Heart right ventricle (tissue), 16 donors: ENCODE data around the gene OR1I1. TPM values are rescaled to one million over a fixed set of nuclear protein-coding genes. Genes with fewer than 3 reads are reported as not detected.
A peak's percentile ranks its signal among the peaks of the same experiment; 100 is the strongest.

ENCODE experiments used
- ATAC-seq, 8 donors: fragments of 200-7000 bp; cut with Tn5 transposase; one replicate each; pipeline ENCODE4 v1.9.1; 2020; ENCODE audit warnings: mild to moderate bottlenecking in 8 of 8, moderate library complexity in 8 of 8, moderate number of reproducible peaks in 1 of 8
- DNase-seq, 2 donors: peaks; one replicate each; pipeline ENCODE4 v3.0.0-alpha.2; 2020
- H3K27ac ChIP-seq, 10 donors: fragments of 200-600 bp; sonication (generic) in 2 of 10; one replicate each; pipeline versions ENCODE4 v1.5.0 to v1.8.0; 2020 to 2022; ENCODE audit warnings: mild to moderate bottlenecking in 3 of 10
- H3K27me3 ChIP-seq, 7 donors: fragments of 200-600 bp; one replicate each; pipeline ENCODE4 v1.8.0; 2021 to 2022; ENCODE audit warnings: mild to moderate bottlenecking in 2 of 7
- H3K36me3 ChIP-seq, 9 donors: fragments of 200-600 bp; sonication (generic) in 1 of 9; one replicate each; pipeline versions ENCODE4 v1.5.0 to v1.8.0; 2020 to 2022; ENCODE audit warnings: mild to moderate bottlenecking in 2 of 9
- H3K4me1 ChIP-seq, 9 donors: fragments of 200-600 bp; sonication (generic) in 1 of 9; one replicate each; pipeline versions ENCODE4 v1.5.0 to v1.8.0; 2020 to 2022; ENCODE audit warnings: mild to moderate bottlenecking in 4 of 9
- H3K4me3 ChIP-seq, 10 donors: fragments of 200-600 bp; sonication (generic) in 2 of 10; one replicate each; pipeline versions ENCODE4 v1.5.0 to v1.8.0; 2020 to 2022; ENCODE audit warnings: mild to moderate bottlenecking in 7 of 10, moderate library complexity in 2 of 10
- H3K9me3 ChIP-seq, 11 donors: fragments of 200-600 bp in 10 of 11; sonication (generic) in 2 of 11; one replicate each; pipeline versions ENCODE4 v1.5.0 to v1.8.0; 2013 to 2022; ENCODE audit warnings: mild to moderate bottlenecking in 2 of 11, control low read depth in 1 of 11, moderate library complexity in 1 of 11
- whole genome bisulfite sequencing, 2 donors: extraction: QIAGEN DNeasy Blood & Tissue Kit; methylation state at CpG; one replicate each; pipeline ENCODE4 v1.1.7; 2013; ENCODE audit warnings: inconsistent platforms in 1 of 2; 5-methylcytosine and 5-hydroxymethylcytosine counted together
- intact Hi-C, 10 donors: fragments of 100-400 bp; cut with DNase I; formaldehyde crosslinking; loops; one replicate each; pipeline versions ENCODE4 v1.11.1 to v1.14.2; 2022
- polyA plus RNA-seq, 2 donors: library from polyadenylated mRNA; stranded (reverse); fragments of 200-250 nt; gene quantifications; one replicate each; pipeline ENCODE4 v1.2.3, GENCODE V29; 2013
- total RNA-seq, 10 donors: library from RNA; stranded (reverse); fragmentation: NEBNext Ultra II Directional in 3 of 10; extraction: Animal tissue kit (Norgen Biotek cat#: 25700) in 3 of 10; gene quantifications; one replicate each; pipeline versions ENCODE4 v1.2.1 to v1.2.4, GENCODE V29; 2021 to 2023
- TF ChIP-seq, protein P1 (sequence below), 9 donors: fragments of 200-600 bp; sonication (generic) in 2 of 9; IDR thresholded peaks; one replicate each; pipeline versions ENCODE4 v1.5.0 to v1.8.0; 2021 to 2022; ENCODE audit warnings: antibody characterized with exemption in 9 of 9, mild to moderate bottlenecking in 5 of 9, moderate library complexity in 1 of 9
- donor health status: Arrhythmogenic right ventricular cardiomyopathy.
- donor health status: ischemic (EF 13 %, LVEDD 7.1; RV severe dilation, severe dysfunction).
- donor health status: healthy with polysubstance abuse.
- donor health status: DM: no; HTN: yes; CAD: no.
- donor health status: DM: no; HTN: no; CAD: no.
- donor health status: ischemic (EF 25% LVEDD 6.9; RV normal size, moderate dysfunction).
- donor health status: ischemic (EF 25% LVEDD 5.7; RV mildly dilated, moderate dysfunction).
- donor health status: healthy.
- donor health status: DM: yes; HTN: yes; CAD: no.
- donor health status: Ischemic cardiomyopathy.
- donor health status: ischemic (EF 35%, LVEDD 5.7; RV mildly dilated, moderate dysfunction).
- donor health status: nonischemic (EF 11% LVEDD 7.7; RV severe dilation, severe dysfunction).
- donor health status: DM: yes; HTN: yes; CAD: no.
- donor health status: PGD.
- donor health status: ischemic (EF 29% LVEDD 5.4; RV normal size, mild dysfunction).
- donor health status: nonischemic (EF 23%, LVEDD 6.1; RV moderate dilation, normal function).

Gene OR1I1
- total and polyA plus RNA-seq, 12 donors, result not detected

DNA sequence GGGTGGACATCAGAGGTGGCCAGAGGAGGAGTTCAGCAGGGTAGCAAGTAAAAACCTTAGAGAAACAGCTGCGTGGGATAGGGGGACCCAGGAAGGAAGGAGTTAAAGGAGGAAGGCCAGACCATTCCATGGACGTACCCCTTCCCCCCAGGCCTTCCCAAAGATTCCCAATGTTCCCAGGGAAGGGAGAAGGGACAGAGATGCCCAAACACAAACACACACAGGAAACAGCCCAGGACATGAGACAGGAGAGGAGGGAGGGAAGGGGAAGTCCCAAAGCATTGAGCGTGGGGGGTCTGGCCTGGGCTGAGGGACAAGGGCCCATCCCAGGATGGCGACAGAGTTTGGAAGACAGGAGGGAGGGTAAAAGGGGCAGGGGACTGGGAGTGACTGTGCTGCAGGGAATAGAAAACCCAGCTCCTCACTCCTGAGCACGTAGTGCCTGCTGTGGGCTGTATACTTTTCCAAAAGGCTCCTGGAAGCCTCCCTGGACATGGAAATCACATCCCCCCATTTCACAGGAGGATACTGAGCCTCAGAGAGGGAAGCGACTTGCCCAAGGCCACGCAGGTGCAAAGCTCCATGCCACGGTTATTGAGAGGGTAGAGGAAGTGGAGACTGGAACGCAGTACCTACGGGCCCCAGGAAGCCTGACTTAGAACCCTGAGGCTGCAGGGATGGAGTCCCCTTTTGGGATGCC, 26.3 kb downstream of the OR1I1 start:
- Histone ChIP-seq H3K27ac (peak overlapping the region; percentile 91 to 98 (median 97)), H3K9me3 (peaks cover 0 to 19% (median 12%) of the 10 kb centered on the region in 11 donors), H3K27me3 (peaks cover 0 to 20% (median 0%) of the 10 kb centered on the region in 7 donors), H3K36me3 (peaks cover 0 to 46% (median 35%) of the 10 kb centered on the region in 9 donors), H3K4me3 (peak overlapping the region; percentile 74 to 96 (median 90)), H3K4me1 (peaks cover 0 to 21% (median 15%) of the 10 kb centered on the region in 9 donors)
- 32 to 36% methylated on average over 10 of the region's 10 CpGs for WGBS, 2 donors
- TF ChIP-seq, protein P1, sequence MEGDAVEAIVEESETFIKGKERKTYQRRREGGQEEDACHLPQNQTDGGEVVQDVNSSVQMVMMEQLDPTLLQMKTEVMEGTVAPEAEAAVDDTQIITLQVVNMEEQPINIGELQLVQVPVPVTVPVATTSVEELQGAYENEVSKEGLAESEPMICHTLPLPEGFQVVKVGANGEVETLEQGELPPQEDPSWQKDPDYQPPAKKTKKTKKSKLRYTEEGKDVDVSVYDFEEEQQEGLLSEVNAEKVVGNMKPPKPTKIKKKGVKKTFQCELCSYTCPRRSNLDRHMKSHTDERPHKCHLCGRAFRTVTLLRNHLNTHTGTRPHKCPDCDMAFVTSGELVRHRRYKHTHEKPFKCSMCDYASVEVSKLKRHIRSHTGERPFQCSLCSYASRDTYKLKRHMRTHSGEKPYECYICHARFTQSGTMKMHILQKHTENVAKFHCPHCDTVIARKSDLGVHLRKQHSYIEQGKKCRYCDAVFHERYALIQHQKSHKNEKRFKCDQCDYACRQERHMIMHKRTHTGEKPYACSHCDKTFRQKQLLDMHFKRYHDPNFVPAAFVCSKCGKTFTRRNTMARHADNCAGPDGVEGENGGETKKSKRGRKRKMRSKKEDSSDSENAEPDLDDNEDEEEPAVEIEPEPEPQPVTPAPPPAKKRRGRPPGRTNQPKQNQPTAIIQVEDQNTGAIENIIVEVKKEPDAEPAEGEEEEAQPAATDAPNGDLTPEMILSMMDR (IDR thresholded peaks at IDR 0.05), result no peak
- intact Hi-C loops, result loop anchor here in 3 of 10 donors (10.0 kb wide), 3 partner anchors 137 to 347 kb away; no protein-coding TSS in a partner anchor
- no peak for DNase-seq
- ATAC-seq, result peak; percentile 11 to 62 (median 44)

GRCh38 chr19:15108845-15109767, 27.1 kb downstream of the OR1I1 start:
- H3K4me1 ChIP-seq, result peaks cover 0 to 26% (median 17%) of the 10 kb centered on the region in 9 donors
- ATAC-seq (no peak), DNase-seq (no peak)
- intact Hi-C loops, result loop anchor here in 3 of 10 donors (10.0 kb wide), 3 partner anchors 136 to 346 kb away; no protein-coding TSS in a partner anchor
- peak overlapping the region in 9 of 10 donors; percentile 91 to 98 (median 97) for H3K27ac ChIP-seq
- TF ChIP-seq, protein P1 (IDR thresholded peaks at IDR 0.05), result no peak
- peaks cover 0 to 11% (median 5%) of the 10 kb centered on the region in 11 donors for H3K9me3 ChIP-seq
- H3K36me3 ChIP-seq, result peaks cover 0 to 54% (median 40%) of the 10 kb centered on the region in 9 donors
- H3K4me3 ChIP-seq, result peak overlapping the region in 7 of 10 donors; percentile 74 to 96 (median 93)
- 86 to 89% methylated on average over 21 of the region's 21 CpGs for whole genome bisulfite sequencing, 2 donors
- H3K27me3 ChIP-seq, result peaks cover 0 to 20% (median 0%) of the 10 kb centered on the region in 7 donors

DNA sequence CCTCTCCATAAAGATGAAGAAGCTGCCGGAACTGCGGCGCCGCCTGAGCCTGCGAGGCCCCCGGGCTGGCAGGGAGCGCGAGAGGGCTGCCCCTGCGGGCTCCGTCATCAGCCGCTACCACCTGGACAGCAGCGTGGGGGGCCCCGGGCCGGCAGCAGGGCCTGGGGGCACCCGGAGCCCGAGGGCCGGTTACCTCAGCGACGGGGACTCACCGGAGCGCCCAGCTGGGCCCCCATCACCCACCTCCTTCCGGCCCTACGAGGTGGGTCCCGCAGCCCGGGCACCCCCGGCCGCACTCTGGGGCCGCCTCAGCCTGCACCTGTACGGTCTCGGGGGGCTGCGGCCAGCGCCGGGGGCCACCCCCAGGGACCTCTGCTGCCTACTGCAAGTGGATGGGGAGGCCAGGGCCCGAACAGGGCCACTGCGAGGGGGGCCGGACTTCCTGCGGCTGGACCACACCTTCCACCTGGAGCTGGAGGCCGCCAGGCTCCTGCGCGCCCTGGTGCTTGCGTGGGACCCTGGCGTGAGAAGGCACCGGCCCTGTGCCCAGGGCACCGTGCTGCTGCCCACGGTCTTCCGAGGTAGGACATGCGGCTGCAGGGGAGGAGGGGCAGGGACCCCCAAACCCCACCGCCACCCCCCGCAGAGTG, 27.9 kb downstream of the OR1I1 start:
- H3K36me3 ChIP-seq, result peaks cover 0 to 62% (median 42%) of the 10 kb centered on the region in 9 donors

More for the DNA sequence above, 27.9 kb downstream of the OR1I1 start:
- DNase-seq, result no peak
- WGBS, 2 donors, result 93% methylated on average over 49 of the region's 49 CpGs
- peaks cover 3 to 33% (median 23%) of the 10 kb centered on the region in 9 donors for H3K4me1 ChIP-seq
- ATAC-seq, result no peak
- intact Hi-C loops, result loop anchor here in 4 of 10 donors (10.0 kb wide), 3 partner anchors 135 to 345 kb away; no protein-coding TSS in a partner anchor
- no peak overlapping the region for H3K27ac ChIP-seq
- TF ChIP-seq, protein P1 (IDR thresholded peaks at IDR 0.05), result no peak
- peaks cover 0 to 20% (median 0%) of the 10 kb centered on the region in 7 donors for H3K27me3 ChIP-seq
- peaks cover 0 to 3% (median 0%) of the 10 kb centered on the region in 11 donors for H3K9me3 ChIP-seq
- H3K4me3 ChIP-seq, result no peak overlapping the region
